GM23338 (cell line): Measurements from ENCODE around the gene DDX39A. TPM values are rescaled to one million over a fixed set of nuclear protein-coding genes. Genes with fewer than 3 reads are reported as not detected.

Experiments
- ATAC-seq: fragments of 200-7000 bp; cut with Tn5 transposase; 3 replicates; pipeline ENCODE4 v1.9.1; 2020
- DNase-seq: peaks from one replicate; pipeline ENCODE4 v3.0.0-alpha.2; 2015; ENCODE audit warnings: low spot score
- H2AFZ ChIP-seq: fragments of 200-600 bp; sonication (generic); 2 replicates; pipeline ENCODE4 v1.8.0; 2016; ENCODE audit warnings: antibody characterized with exemption, mild to moderate bottlenecking, moderate library complexity
- H3F3A ChIP-seq: fragments of 200-600 bp; sonication (generic); replicated peaks from 2 replicates; pipeline ENCODE4 v1.8.0; 2017; ENCODE audit warnings: antibody characterized with exemption, mixed run types, low read depth
- H3K27ac ChIP-seq: fragments of 200-600 bp; sonication (generic); 2 replicates; pipeline ENCODE4 v1.6.1; 2016; ENCODE audit warnings: low read depth
- H3K27me3 ChIP-seq: fragments of 200-600 bp; sonication (generic); 2 replicates; pipeline ENCODE4 v1.8.0; 2016; ENCODE audit warnings: mild to moderate bottlenecking, mixed run types, moderate library complexity; ENCODE audit not compliant: insufficient read depth
- H3K36me3 ChIP-seq: fragments of 200-600 bp; sonication (generic); 2 replicates; pipeline ENCODE4 v1.8.0; 2016; ENCODE audit warnings: mild to moderate bottlenecking; ENCODE audit not compliant: insufficient read depth
- H3K4me1 ChIP-seq: fragments of 200-600 bp; sonication (generic); 2 replicates; pipeline ENCODE4 v1.8.0; 2016; ENCODE audit warnings: mild to moderate bottlenecking, moderate library complexity; ENCODE audit not compliant: insufficient read depth
- H3K4me2 ChIP-seq: fragments of 200-600 bp; sonication (generic); 2 replicates; pipeline ENCODE4 v1.7.1; 2017; ENCODE audit warnings: mixed run types
- H3K4me3 ChIP-seq: fragments of 200-600 bp; sonication (generic); 2 replicates; pipeline ENCODE4 v1.6.1; 2016; ENCODE audit warnings: mixed run types
- H3K79me2 ChIP-seq: fragments of 200-600 bp; sonication (generic); replicated peaks from 2 replicates; pipeline ENCODE4 v1.8.0; 2017; ENCODE audit warnings: mild to moderate bottlenecking; ENCODE audit not compliant: insufficient read depth
- H3K9me2 ChIP-seq: fragments of 200-600 bp; sonication (generic); 2 replicates; pipeline ENCODE4 v1.8.0; 2017; ENCODE audit not compliant: insufficient read depth
- H4K20me1 ChIP-seq: fragments of 200-600 bp; sonication (generic); replicated peaks from 2 replicates; pipeline ENCODE4 v1.8.0; 2017; ENCODE audit warnings: mild to moderate bottlenecking; ENCODE audit not compliant: insufficient read depth
- H3K27ac Mint-ChIP-seq: 2 replicates; pipeline ENCODE4 v1.8.0; 2020; ENCODE audit warnings: inconsistent platforms, mild to moderate bottlenecking, moderate library complexity, mixed read lengths
- H3K27me3 Mint-ChIP-seq: 3 replicates; pipeline ENCODE4 v1.8.0; 2022; ENCODE audit warnings: low read depth, mild to moderate bottlenecking, moderate library complexity, mixed read lengths, inconsistent platforms; ENCODE audit not compliant: insufficient read depth, poor library complexity
- H3K36me3 Mint-ChIP-seq: 3 replicates; pipeline ENCODE4 v1.8.0; 2021; ENCODE audit warnings: low read depth, mild to moderate bottlenecking, inconsistent platforms, moderate library complexity, mixed read lengths
- H3K4me1 Mint-ChIP-seq: 3 replicates; pipeline ENCODE4 v1.8.0; 2020; ENCODE audit warnings: mild to moderate bottlenecking, inconsistent platforms, mixed read lengths
- H3K4me3 Mint-ChIP-seq: 3 replicates; pipeline ENCODE4 v1.8.0; 2021; ENCODE audit warnings: moderate library complexity, mild to moderate bottlenecking, inconsistent platforms, mixed read lengths
- H3K9me3 Mint-ChIP-seq: 3 replicates; pipeline ENCODE4 v1.8.0; 2020; ENCODE audit warnings: moderate library complexity, mild to moderate bottlenecking, inconsistent platforms, mixed read lengths
- EZH2 ChIP-seq: fragments of 200-600 bp; sonication (generic); IDR thresholded peaks from one replicate; pipeline ENCODE4 v1.8.0; 2017; ENCODE audit warnings: antibody characterized with exemption, mild to moderate bottlenecking, low read depth; ENCODE audit not compliant: unreplicated experiment
- JUNB ChIP-seq: IDR thresholded peaks from one replicate; pipeline ENCODE4 v1.6.1; 2016; ENCODE audit warnings: antibody characterized with exemption; ENCODE audit not compliant: unreplicated experiment
- NANOG ChIP-seq: IDR thresholded peaks from 2 replicates; pipeline ENCODE4 v1.6.1; 2016; ENCODE audit warnings: antibody characterized with exemption, borderline replicate concordance
- STAT1 ChIP-seq: IDR thresholded peaks from one replicate; pipeline ENCODE4 v1.6.1; 2016; ENCODE audit warnings: antibody characterized with exemption; ENCODE audit not compliant: unreplicated experiment
- ZNF114 ChIP-seq: fragments of 250-450 bp; sonication (Bioruptor Pico); IDR thresholded peaks from 2 replicates; pipeline ENCODE4 v1.5.0; 2020; ENCODE audit warnings: mild to moderate bottlenecking, moderate library complexity
- ZNF331 ChIP-seq: fragments of 250-450 bp; sonication (Bioruptor Pico); IDR thresholded peaks from 2 replicates; pipeline ENCODE4 v1.5.0; 2020; ENCODE audit warnings: low read depth, mild to moderate bottlenecking, moderate library complexity
- polyA plus RNA-seq: library from polyadenylated mRNA; unstranded; fragments of >200 nt; fragmentation: Nextera tagmentation; extraction: Ambion mirVana; gene quantifications from 2 replicates; pipeline ENCODE4 v1.2.1, GENCODE V29; 2016
- total RNA-seq: library from RNA; depleted of rRNA; stranded (reverse); fragments of >200 nt; shearing (Covaris generic); gene quantifications from 2 replicates; pipeline ENCODE4 v1.2.3, GENCODE V29; 2014
- TF ChIP-seq, protein P1 (sequence below), 2 experiments: fragments of 200-600 bp in 1 of 2; sonication (generic) in 1 of 2; conservative IDR thresholded peaks; 2 replicates each; pipeline versions ENCODE4 v1.5.1 to v1.6.1; 2016 to 2017; ENCODE audit warnings: antibody characterized with exemption in 2 of 2, low read depth in 2 of 2, mild to moderate bottlenecking in 2 of 2, moderate library complexity in 1 of 2
- TF ChIP-seq, protein P2 (sequence below): fragments of 250-450 bp; sonication (Bioruptor Pico); IDR thresholded peaks from 2 replicates; pipeline ENCODE4 v1.5.0; 2020; ENCODE audit warnings: mild to moderate bottlenecking, moderate library complexity

DDX39A gene
- total and polyA plus RNA-seq, 2 experiments from 2014 or later: 195 to 196 TPM

DNA sequence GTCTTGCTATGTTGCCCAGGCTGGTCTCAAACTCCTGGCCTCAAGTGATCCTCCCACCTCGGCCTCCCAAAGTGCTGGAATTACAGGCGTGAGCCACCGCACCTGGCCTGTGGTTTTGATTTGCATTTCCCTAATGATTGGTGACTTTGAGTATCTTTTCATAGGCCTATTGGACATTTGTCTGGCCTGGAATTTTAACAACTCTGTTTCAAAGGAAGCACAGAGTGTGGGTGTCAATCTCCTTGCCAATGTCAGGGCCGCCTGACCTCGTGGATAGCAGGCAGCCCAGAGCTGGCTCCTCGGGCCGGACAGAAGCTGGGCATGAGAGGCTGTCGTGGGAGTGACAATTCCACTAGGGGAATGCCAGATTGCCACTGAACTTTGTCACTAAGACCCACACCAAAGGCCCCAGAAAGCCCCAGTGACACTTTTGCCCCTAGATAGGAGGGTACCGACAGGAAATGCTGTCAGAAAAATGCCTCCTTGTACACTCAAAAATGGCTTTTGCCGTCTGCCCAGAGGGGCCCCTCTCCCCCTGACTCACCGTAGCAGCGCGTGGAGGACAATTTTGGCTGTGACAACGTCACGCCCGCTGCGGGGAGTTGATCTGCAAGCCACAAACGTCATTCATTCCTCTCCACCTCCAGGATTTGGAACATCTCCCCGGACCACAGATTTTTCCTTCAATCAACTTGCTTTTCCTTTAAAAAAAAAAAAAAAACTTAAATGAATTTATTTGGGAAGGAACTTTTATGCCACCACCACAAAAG is 49.6 kb downstream of the DDX39A start:
- H3K27ac Mint-ChIP-seq: no peak overlapping the region
- no peak overlapping the region; the same call in 2 of the 3 replicates for H3K4me3 Mint-ChIP-seq
- no peaks in the 10 kb centered on the region for H3K9me2 ChIP-seq
- no peaks in the 10 kb centered on the region for H3K36me3 ChIP-seq
- H3K4me2 ChIP-seq: 0 out of 2 replicates have a peak overlapping the region, but pooled peaks have one; percentile 3
- TF ChIP-seq, protein P1, sequence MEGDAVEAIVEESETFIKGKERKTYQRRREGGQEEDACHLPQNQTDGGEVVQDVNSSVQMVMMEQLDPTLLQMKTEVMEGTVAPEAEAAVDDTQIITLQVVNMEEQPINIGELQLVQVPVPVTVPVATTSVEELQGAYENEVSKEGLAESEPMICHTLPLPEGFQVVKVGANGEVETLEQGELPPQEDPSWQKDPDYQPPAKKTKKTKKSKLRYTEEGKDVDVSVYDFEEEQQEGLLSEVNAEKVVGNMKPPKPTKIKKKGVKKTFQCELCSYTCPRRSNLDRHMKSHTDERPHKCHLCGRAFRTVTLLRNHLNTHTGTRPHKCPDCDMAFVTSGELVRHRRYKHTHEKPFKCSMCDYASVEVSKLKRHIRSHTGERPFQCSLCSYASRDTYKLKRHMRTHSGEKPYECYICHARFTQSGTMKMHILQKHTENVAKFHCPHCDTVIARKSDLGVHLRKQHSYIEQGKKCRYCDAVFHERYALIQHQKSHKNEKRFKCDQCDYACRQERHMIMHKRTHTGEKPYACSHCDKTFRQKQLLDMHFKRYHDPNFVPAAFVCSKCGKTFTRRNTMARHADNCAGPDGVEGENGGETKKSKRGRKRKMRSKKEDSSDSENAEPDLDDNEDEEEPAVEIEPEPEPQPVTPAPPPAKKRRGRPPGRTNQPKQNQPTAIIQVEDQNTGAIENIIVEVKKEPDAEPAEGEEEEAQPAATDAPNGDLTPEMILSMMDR (conservative IDR thresholded peaks at IDR 0.05; ENCODE audit: low read depth in 2 of 2): no peak
- no peak for TF ChIP-seq NANOG
- no peak for TF ChIP-seq JUNB
- no peak for TF ChIP-seq ZNF114 (CRISPR knock-in tag)
- TF ChIP-seq STAT1: no peak
- TF ChIP-seq ZNF331 (CRISPR knock-in tag): no peak
- TF ChIP-seq EZH2: no peak
- peaks cover 15% of the 10 kb centered on the region for H3K27me3 Mint-ChIP-seq
- DNase-seq (no peak), ATAC-seq (no peak)
- no peaks in the 10 kb centered on the region for H3K9me3 Mint-ChIP-seq
- no peak overlapping the region for H3K27ac ChIP-seq
- H4K20me1 ChIP-seq: no peaks in the 10 kb centered on the region
- 0 out of 2 replicates have a peak, but pooled peaks cover 7% of the 10 kb centered on the region for H3F3A ChIP-seq
- no peak overlapping the region for H3K4me3 ChIP-seq
- peaks cover 12% of the 10 kb centered on the region for H3K4me1 Mint-ChIP-seq
- H3K4me1 ChIP-seq: 0 out of 2 replicates have a peak, but pooled peaks cover 5% of the 10 kb centered on the region
- no peaks in the 10 kb centered on the region for H3K79me2 ChIP-seq
- H3K36me3 Mint-ChIP-seq: no peaks in the 10 kb centered on the region
- no peaks in the 10 kb centered on the region for H3K27me3 ChIP-seq
- H2AFZ ChIP-seq: peak overlapping the region; percentile 33; the same call in 1 of the 2 replicates

DNA sequence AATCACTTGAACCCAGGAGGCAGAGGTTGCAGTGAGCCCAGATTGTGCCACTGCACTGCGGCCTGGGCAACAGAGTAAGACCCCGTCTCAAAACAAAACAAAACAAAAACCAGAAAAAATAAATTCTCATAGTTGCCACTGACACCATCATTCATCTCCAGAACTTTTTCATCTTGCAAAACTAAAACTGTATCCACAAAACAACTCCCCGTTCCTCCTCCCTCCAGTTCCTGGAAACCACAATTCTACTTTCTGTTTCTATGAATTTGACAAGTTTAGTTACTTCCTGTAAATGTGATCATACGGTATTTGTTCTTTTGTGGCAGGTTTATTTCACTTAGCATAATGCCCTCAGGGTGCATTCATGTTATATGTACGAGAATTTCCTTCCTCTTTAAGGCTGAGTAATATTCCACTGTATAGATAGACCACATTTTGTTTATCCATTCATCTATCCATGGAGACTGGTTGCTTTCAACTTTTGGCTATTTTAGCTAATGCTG is 51.1 kb downstream of the DDX39A start:
- Histone ChIP-seq H3K4me3 (no peak overlapping the region), H3K27me3 (no peaks in the 10 kb centered on the region), H3K36me3 (no peaks in the 10 kb centered on the region), H2AFZ (no peak overlapping the region), H3K4me2 (no peak overlapping the region), H3F3A (peaks cover 12% of the 10 kb centered on the region; the same call in 1 of the 2 replicates), H3K4me1 (0 out of 2 replicates have a peak, but pooled peaks cover 5% of the 10 kb centered on the region), H3K79me2 (no peaks in the 10 kb centered on the region), H3K9me2 (no peaks in the 10 kb centered on the region), H4K20me1 (no peaks in the 10 kb centered on the region), H3K27ac (no peak overlapping the region)
- no peaks in the 10 kb centered on the region for H3K9me3 Mint-ChIP-seq
- peaks cover 16% of the 10 kb centered on the region for H3K4me1 Mint-ChIP-seq
- DNase-seq (no peak), ATAC-seq (no peak)
- H3K27me3 Mint-ChIP-seq: peaks cover 20% of the 10 kb centered on the region
- no peak overlapping the region; the same call in 2 of the 3 replicates for H3K4me3 Mint-ChIP-seq
- H3K27ac Mint-ChIP-seq: no peak overlapping the region
- H3K36me3 Mint-ChIP-seq: no peaks in the 10 kb centered on the region
- TF ChIP-seq, protein P2, sequence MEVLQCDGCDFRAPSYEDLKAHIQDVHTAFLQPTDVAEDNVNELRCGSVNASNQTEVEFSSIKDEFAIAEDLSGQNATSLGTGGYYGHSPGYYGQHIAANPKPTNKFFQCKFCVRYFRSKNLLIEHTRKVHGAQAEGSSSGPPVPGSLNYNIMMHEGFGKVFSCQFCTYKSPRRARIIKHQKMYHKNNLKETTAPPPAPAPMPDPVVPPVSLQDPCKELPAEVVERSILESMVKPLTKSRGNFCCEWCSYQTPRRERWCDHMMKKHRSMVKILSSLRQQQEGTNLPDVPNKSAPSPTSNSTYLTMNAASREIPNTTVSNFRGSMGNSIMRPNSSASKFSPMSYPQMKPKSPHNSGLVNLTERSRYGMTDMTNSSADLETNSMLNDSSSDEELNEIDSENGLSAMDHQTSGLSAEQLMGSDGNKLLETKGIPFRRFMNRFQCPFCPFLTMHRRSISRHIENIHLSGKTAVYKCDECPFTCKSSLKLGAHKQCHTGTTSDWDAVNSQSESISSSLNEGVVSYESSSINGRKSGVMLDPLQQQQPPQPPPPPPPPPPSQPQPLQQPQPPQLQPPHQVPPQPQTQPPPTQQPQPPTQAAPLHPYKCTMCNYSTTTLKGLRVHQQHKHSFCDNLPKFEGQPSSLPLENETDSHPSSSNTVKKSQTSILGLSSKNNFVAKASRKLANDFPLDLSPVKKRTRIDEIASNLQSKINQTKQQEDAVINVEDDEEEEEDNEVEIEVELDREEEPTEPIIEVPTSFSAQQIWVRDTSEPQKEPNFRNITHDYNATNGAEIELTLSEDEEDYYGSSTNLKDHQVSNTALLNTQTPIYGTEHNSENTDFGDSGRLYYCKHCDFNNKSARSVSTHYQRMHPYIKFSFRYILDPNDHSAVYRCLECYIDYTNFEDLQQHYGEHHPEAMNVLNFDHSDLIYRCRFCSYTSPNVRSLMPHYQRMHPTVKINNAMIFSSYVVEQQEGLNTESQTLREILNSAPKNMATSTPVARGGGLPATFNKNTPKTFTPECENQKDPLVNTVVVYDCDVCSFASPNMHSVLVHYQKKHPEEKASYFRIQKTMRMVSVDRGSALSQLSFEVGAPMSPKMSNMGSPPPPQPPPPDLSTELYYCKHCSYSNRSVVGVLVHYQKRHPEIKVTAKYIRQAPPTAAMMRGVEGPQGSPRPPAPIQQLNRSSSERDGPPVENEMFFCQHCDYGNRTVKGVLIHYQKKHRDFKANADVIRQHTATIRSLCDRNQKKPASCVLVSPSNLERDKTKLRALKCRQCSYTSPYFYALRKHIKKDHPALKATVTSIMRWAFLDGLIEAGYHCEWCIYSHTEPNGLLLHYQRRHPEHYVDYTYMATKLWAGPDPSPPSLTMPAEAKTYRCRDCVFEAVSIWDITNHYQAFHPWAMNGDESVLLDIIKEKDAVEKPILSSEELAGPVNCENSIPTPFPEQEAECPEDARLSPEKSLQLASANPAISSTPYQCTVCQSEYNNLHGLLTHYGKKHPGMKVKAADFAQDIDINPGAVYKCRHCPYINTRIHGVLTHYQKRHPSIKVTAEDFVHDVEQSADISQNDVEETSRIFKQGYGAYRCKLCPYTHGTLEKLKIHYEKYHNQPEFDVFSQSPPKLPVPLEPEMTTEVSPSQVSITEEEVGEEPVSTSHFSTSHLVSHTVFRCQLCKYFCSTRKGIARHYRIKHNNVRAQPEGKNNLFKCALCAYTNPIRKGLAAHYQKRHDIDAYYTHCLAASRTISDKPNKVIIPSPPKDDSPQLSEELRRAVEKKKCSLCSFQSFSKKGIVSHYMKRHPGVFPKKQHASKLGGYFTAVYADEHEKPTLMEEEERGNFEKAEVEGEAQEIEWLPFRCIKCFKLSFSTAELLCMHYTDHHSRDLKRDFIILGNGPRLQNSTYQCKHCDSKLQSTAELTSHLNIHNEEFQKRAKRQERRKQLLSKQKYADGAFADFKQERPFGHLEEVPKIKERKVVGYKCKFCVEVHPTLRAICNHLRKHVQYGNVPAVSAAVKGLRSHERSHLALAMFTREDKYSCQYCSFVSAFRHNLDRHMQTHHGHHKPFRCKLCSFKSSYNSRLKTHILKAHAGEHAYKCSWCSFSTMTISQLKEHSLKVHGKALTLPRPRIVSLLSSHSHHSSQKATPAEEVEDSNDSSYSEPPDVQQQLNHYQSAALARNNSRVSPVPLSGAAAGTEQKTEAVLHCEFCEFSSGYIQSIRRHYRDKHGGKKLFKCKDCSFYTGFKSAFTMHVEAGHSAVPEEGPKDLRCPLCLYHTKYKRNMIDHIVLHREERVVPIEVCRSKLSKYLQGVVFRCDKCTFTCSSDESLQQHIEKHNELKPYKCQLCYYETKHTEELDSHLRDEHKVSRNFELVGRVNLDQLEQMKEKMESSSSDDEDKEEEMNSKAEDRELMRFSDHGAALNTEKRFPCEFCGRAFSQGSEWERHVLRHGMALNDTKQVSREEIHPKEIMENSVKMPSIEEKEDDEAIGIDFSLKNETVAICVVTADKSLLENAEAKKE: no peak
- no peak for TF ChIP-seq NANOG
- TF ChIP-seq ZNF331 (CRISPR knock-in tag): no peak
